ENCODE measurements around the gene ADGRF4. TPM values are rescaled to one million over a fixed set of nuclear protein-coding genes. Genes with fewer than 3 reads are reported as not detected.

The ADGRF4 gene
- total RNA-seq, 1 donor from 2014 or later = not detected

Other genes with a start within 250 kb of the ADGRF4 start
- gene CD2AP, start 220.8 kb upstream of the ADGRF4 start, total RNA-seq = 34.5 TPM
- gene OPN5, start 83.5 kb downstream of the ADGRF4 start, total RNA-seq = not detected